ENCODE data around the gene MTHFSD. TPM values are rescaled to one million over a fixed set of nuclear protein-coding genes. Genes with fewer than 3 reads are reported as not detected.
A peak's percentile ranks its signal among the peaks of the same experiment; 100 is the strongest.

Gene MTHFSD
- total RNA-seq, 2 donors from 2014 or later, result 23.7 to 43.8 TPM

- no peaks in the 10 kb centered on the region for H3K36me3 ChIP-seq
- no peak for DNase-seq (ENCODE audit: low spot score)
- H3K4me1 ChIP-seq (replicated peaks), result no peaks in the 10 kb centered on the region
- no peak for TF ChIP-seq CTCF (IDR thresholded peaks at IDR 0.05)
- no peak for TF ChIP-seq POLR2AphosphoS5 (IDR thresholded peaks at IDR 0.05)
- no peak for TF ChIP-seq POLR2A (IDR thresholded peaks at IDR 0.05)
- peaks cover 59% of the 10 kb centered on the region for H3K27me3 ChIP-seq (replicated peaks; ENCODE audit: insufficient read depth)
- intact Hi-C loops (cut with DNase I), result loop anchor here (5.0 kb wide), 1 partner anchor 43 kb away; no protein-coding TSS in a partner anchor
- H3K4me3 ChIP-seq, result no peak overlapping the region
- WGBS, result 16% methylated on average over 16 of the region's 16 CpGs
- no peaks in the 10 kb centered on the region for H3K9me3 ChIP-seq
- peak overlapping the region; percentile 72 to 80 for H3K27ac ChIP-seq
Measured at GRCh38 chr16:86499889-86500707, 54.9 kb downstream of the MTHFSD start.

GRCh38 chr16:86499440-86499786, 55.6 kb downstream of the MTHFSD start:
- no peak for DNase-seq (ENCODE audit: low spot score)
- Histone ChIP-seq H3K9me3 (no peaks in the 10 kb centered on the region), H3K27ac (peak overlapping the region; percentile 72 to 80), H3K27me3 (replicated peaks; ENCODE audit: insufficient read depth) (peaks cover 60% of the 10 kb centered on the region), H3K4me3 (peak overlapping the region in 1 of 2 donors; percentile 17), H3K4me1 (replicated peaks) (no peaks in the 10 kb centered on the region), H3K36me3 (no peaks in the 10 kb centered on the region)
- intact Hi-C loops (cut with DNase I), result loop anchor here (5.0 kb wide), 1 partner anchor 42 kb away; no protein-coding TSS in a partner anchor
- WGBS, result 27% methylated on average over 4 of the region's 4 CpGs
- TF ChIP-seq POLR2AphosphoS5 (IDR thresholded peaks at IDR 0.05), result no peak
- TF ChIP-seq CTCF (IDR thresholded peaks at IDR 0.05), result no peak
- no peak for TF ChIP-seq POLR2A (IDR thresholded peaks at IDR 0.05)

GRCh38 chr16:86498671-86499439, 56.2 kb downstream of the MTHFSD start:
- peak overlapping the region; percentile 17 to 28 for H3K4me3 ChIP-seq
- WGBS, result 5% methylated on average over 51 of the region's 61 CpGs
- peaks cover 58% of the 10 kb centered on the region for H3K27me3 ChIP-seq (replicated peaks; ENCODE audit: insufficient read depth)
- no peaks in the 10 kb centered on the region for H3K9me3 ChIP-seq
- H3K36me3 ChIP-seq, result no peaks in the 10 kb centered on the region
- DNase-seq (ENCODE audit: low spot score), result no peak
- peak overlapping the region; percentile 72 to 80 for H3K27ac ChIP-seq
- H3K4me1 ChIP-seq (replicated peaks), result no peaks in the 10 kb centered on the region
- intact Hi-C loops (cut with DNase I), result loop anchor here (5.0 kb wide), 1 partner anchor 42 kb away; no protein-coding TSS in a partner anchor
- TF ChIP-seq POLR2A (IDR thresholded peaks at IDR 0.05) (no peak), POLR2AphosphoS5 (IDR thresholded peaks at IDR 0.05) (peak; percentile 37)

GRCh38 chr16:86498155-86498670, 56.8 kb downstream of the MTHFSD start:
- Histone ChIP-seq H3K9me3 (no peaks in the 10 kb centered on the region), H3K36me3 (no peaks in the 10 kb centered on the region), H3K4me3 (peak overlapping the region; percentile 17 to 28), H3K4me1 (replicated peaks) (no peaks in the 10 kb centered on the region), H3K27me3 (replicated peaks; ENCODE audit: insufficient read depth) (peaks cover 53% of the 10 kb centered on the region), H3K27ac (peak overlapping the region; percentile 72 to 80)
- no peak for TF ChIP-seq CTCF (IDR thresholded peaks at IDR 0.05)
- TF ChIP-seq POLR2AphosphoS5 (IDR thresholded peaks at IDR 0.05), result no peak
- TF ChIP-seq POLR2A (IDR thresholded peaks at IDR 0.05), result no peak
- WGBS, result 7% methylated on average over 29 of the region's 29 CpGs
- intact Hi-C loops (cut with DNase I), result loop anchor here (5.0 kb wide), 1 partner anchor 41 kb away; no protein-coding TSS in a partner anchor
- DNase-seq (ENCODE audit: low spot score), result no peak

GRCh38 chr16:86497551-86498021, 57.4 kb downstream of the MTHFSD start:
- DNase-seq (ENCODE audit: low spot score), result no peak
- peak overlapping the region; percentile 72 to 80 for H3K27ac ChIP-seq
- intact Hi-C loops (cut with DNase I), result loop anchor here (5.0 kb wide), 1 partner anchor 40 kb away; no protein-coding TSS in a partner anchor
- H3K27me3 ChIP-seq (replicated peaks; ENCODE audit: insufficient read depth), result peaks cover 47% of the 10 kb centered on the region
- H3K36me3 ChIP-seq, result no peaks in the 10 kb centered on the region
- no peaks in the 10 kb centered on the region for H3K4me1 ChIP-seq (replicated peaks)
- no peak for TF ChIP-seq POLR2AphosphoS5 (IDR thresholded peaks at IDR 0.05)
- no peak for TF ChIP-seq CTCF (IDR thresholded peaks at IDR 0.05)
- no peak for TF ChIP-seq POLR2A (IDR thresholded peaks at IDR 0.05)
- H3K4me3 ChIP-seq, result peak overlapping the region; percentile 17 to 28
- H3K9me3 ChIP-seq, result no peaks in the 10 kb centered on the region
- 7% methylated on average over 44 of the region's 44 CpGs for WGBS
